GM12873 (cell line): ENCODE data around the gene FLT3LG.

Experiments used
- CTCF ChIP-seq: IDR thresholded peaks from 2 replicates; pipeline ENCODE4 v1.5.1; 2012; ENCODE audit warnings: low read depth, mild to moderate bottlenecking, moderate library complexity, low read length, control low read depth; ENCODE audit not compliant: insufficient read depth; ENCODE audit errors: missing control alignments

The FLT3LG gene

GRCh38 chr19:49506575-49507105 is 32.6 kb downstream of the FLT3LG start:
- TF ChIP-seq CTCF: peak; percentile 92

- no peak for TF ChIP-seq CTCF
Observed at GRCh38 chr19:49507803-49508494, 33.9 kb downstream of the FLT3LG start.

GRCh38 chr19:49512970-49513745 is 39.1 kb downstream of the FLT3LG start:
- TF ChIP-seq CTCF: no peak

GRCh38 chr19:49513746-49514118 is 39.7 kb downstream of the FLT3LG start:
- TF ChIP-seq CTCF: no peak

- TF ChIP-seq CTCF: no peak
Observed at GRCh38 chr19:49514151-49514550, 40.1 kb downstream of the FLT3LG start.

GRCh38 chr19:49515767-49516166 is 41.8 kb downstream of the FLT3LG start:
- no peak for TF ChIP-seq CTCF

GRCh38 chr19:49518033-49518432 is 44.0 kb downstream of the FLT3LG start:
- TF ChIP-seq CTCF: no peak
